ENCODE results near the gene ZNF583. TPM values are rescaled to one million over a fixed set of nuclear protein-coding genes. Genes with fewer than 3 reads are reported as not detected.

Gene ZNF583
- total RNA-seq, 1 donor from 2014 or later = 11.5 TPM

GRCh38 chr19:56369886-56370676 is 34.1 kb upstream of the ZNF583 start:
- H3K9me3 Mint-ChIP-seq = peaks cover 6% of the 10 kb centered on the region
- no peaks in the 10 kb centered on the region for H3K4me1 Mint-ChIP-seq (ENCODE audit: unreplicated experiment)
- TF ChIP-seq CTCF (conservative IDR thresholded peaks at IDR 0.05) = no peak
- H3K27ac Mint-ChIP-seq = no peak overlapping the region
- peaks cover 47% of the 10 kb centered on the region for H3K36me3 Mint-ChIP-seq
- peak overlapping the region; percentile 74 for H3K4me3 Mint-ChIP-seq
- no peaks in the 10 kb centered on the region for H3K27me3 Mint-ChIP-seq
- DNase-seq (ENCODE audit: extremely low spot score, unreplicated experiment) = no peak

- Mint-ChIP-seq H3K4me1 (ENCODE audit: unreplicated experiment) (no peaks in the 10 kb centered on the region), H3K9me3 (peaks cover 4% of the 10 kb centered on the region), H3K36me3 (peaks cover 65% of the 10 kb centered on the region), H3K27me3 (no peaks in the 10 kb centered on the region), H3K4me3 (no peak overlapping the region), H3K27ac (no peak overlapping the region)
- TF ChIP-seq CTCF (conservative IDR thresholded peaks at IDR 0.05) = no peak
- DNase-seq (ENCODE audit: extremely low spot score, unreplicated experiment) = no peak
Measured at GRCh38 chr19:56372281-56372680, 31.9 kb upstream of the ZNF583 start.

- H3K4me1 Mint-ChIP-seq (ENCODE audit: unreplicated experiment) = no peaks in the 10 kb centered on the region
- no peaks in the 10 kb centered on the region for H3K27me3 Mint-ChIP-seq
- H3K36me3 Mint-ChIP-seq = peaks cover 57% of the 10 kb centered on the region
- peaks cover 16% of the 10 kb centered on the region for H3K9me3 Mint-ChIP-seq
- H3K27ac Mint-ChIP-seq = no peak overlapping the region
- TF ChIP-seq CTCF (conservative IDR thresholded peaks at IDR 0.05) = no peak
- no peak for DNase-seq (ENCODE audit: extremely low spot score, unreplicated experiment)
- H3K4me3 Mint-ChIP-seq = no peak overlapping the region
Measured at GRCh38 chr19:56377105-56377924, 26.8 kb upstream of the ZNF583 start.

GRCh38 chr19:56383826-56384605 is 20.1 kb upstream of the ZNF583 start:
- no peak overlapping the region for H3K27ac Mint-ChIP-seq
- no peaks in the 10 kb centered on the region for H3K4me1 Mint-ChIP-seq (ENCODE audit: unreplicated experiment)
- no peak overlapping the region for H3K4me3 Mint-ChIP-seq
- DNase-seq (ENCODE audit: extremely low spot score, unreplicated experiment) = no peak
- peaks cover 14% of the 10 kb centered on the region for H3K9me3 Mint-ChIP-seq
- peaks cover 37% of the 10 kb centered on the region for H3K36me3 Mint-ChIP-seq
- no peak for TF ChIP-seq CTCF (conservative IDR thresholded peaks at IDR 0.05)
- no peaks in the 10 kb centered on the region for H3K27me3 Mint-ChIP-seq

Measured in type B pancreatic cell (in vitro differentiated cells).